OCI-LY7 (cell line): ENCODE data around the gene CMTR2. TPM values are rescaled to one million over a fixed set of nuclear protein-coding genes. Genes with fewer than 3 reads are reported as not detected.

Experiments used
- BruUV-seq: library from RNA; stranded (reverse); fragments of 400-500 nt; replicated peaks from 2 replicates; lab custom pipeline; 2021; lab: Mats Ljungman, UMichigan
- CTCF ChIA-PET: fragments of 300-600 bp; sonication (Branson Sonifier 250); formaldehyde crosslinking; loops from one replicate; lab custom pipeline; 2022; ENCODE audit warnings: antibody characterized with exemption; ENCODE audit not compliant: unreplicated experiment; lab: Charles Lee
- POLR2A ChIA-PET: fragments of 300-600 bp; sonication (Branson Sonifier 250); formaldehyde crosslinking; loops from one replicate; lab custom pipeline; 2022; ENCODE audit warnings: antibody characterized with exemption; lab: Charles Lee
- DNase-seq: peaks from one replicate; pipeline ENCODE4 v3.0.0-alpha.2; 2015; ENCODE audit warnings: low spot score
- H2AFZ ChIP-seq: fragments of 200-600 bp; sonication (generic), shearing (Covaris generic); 2 replicates; pipeline ENCODE4 v1.6.1; 2014; ENCODE audit warnings: mild to moderate bottlenecking, antibody characterized with exemption, low read length, moderate library complexity
- H3K27ac ChIP-seq: fragments of 200-600 bp; sonication (generic); 2 replicates; pipeline ENCODE4 v1.5.1; 2014; ENCODE audit warnings: mixed run types, low read depth, mild to moderate bottlenecking, moderate library complexity, low read length, inconsistent platforms; ENCODE audit not compliant: poor library complexity, severe bottlenecking
- H3K36me3 ChIP-seq: fragments of 200-600 bp; sonication (generic); 2 replicates; pipeline ENCODE4 v1.6.1; 2014; ENCODE audit warnings: mild to moderate bottlenecking, antibody characterized with exemption, low read length, moderate library complexity, mixed read lengths; ENCODE audit not compliant: insufficient read depth
- H3K4me1 ChIP-seq: fragments of 200-600 bp; sonication (generic); 2 replicates; pipeline ENCODE4 v1.5.1; 2014; ENCODE audit warnings: mild to moderate bottlenecking, low read length; ENCODE audit not compliant: insufficient read depth, poor library complexity, severe bottlenecking
- H3K4me2 ChIP-seq: fragments of 200-600 bp; sonication (generic); 2 replicates; pipeline ENCODE4 v1.6.1; 2014; ENCODE audit warnings: mild to moderate bottlenecking, low read length
- H3K4me3 ChIP-seq: fragments of 200-600 bp; sonication (generic); 2 replicates; pipeline ENCODE4 v1.5.1; 2014; ENCODE audit warnings: mild to moderate bottlenecking, low read depth, low read length; ENCODE audit not compliant: poor library complexity, severe bottlenecking
- H3K79me2 ChIP-seq: fragments of 200-600 bp; sonication (generic); 2 replicates; pipeline ENCODE4 v1.6.1; 2016; ENCODE audit warnings: low read depth, mild to moderate bottlenecking, low read length, moderate library complexity, mixed read lengths; ENCODE audit not compliant: insufficient read depth
- H3K9me2 ChIP-seq: fragments of 200-600 bp; sonication (generic); 2 replicates; pipeline ENCODE4 v1.6.1; 2016; ENCODE audit warnings: mild to moderate bottlenecking, low read length, mixed read lengths; ENCODE audit not compliant: insufficient read depth
- H3K9me3 ChIP-seq: fragments of 200-600 bp; sonication (generic); 2 replicates; pipeline ENCODE4 v1.6.1; 2014; ENCODE audit warnings: mild to moderate bottlenecking, mixed run types, low read length, mixed read lengths
- H4K20me1 ChIP-seq: fragments of 200-600 bp; sonication (generic); 2 replicates; pipeline ENCODE4 v1.6.1; 2014; ENCODE audit warnings: mild to moderate bottlenecking, antibody characterized with exemption, low read length, moderate library complexity, mixed read lengths; ENCODE audit not compliant: insufficient read depth
- EZH2phosphoT487 ChIP-seq: fragments of 200-600 bp; sonication (generic); IDR thresholded peaks from 2 replicates; pipeline ENCODE4 v1.6.1; 2018; ENCODE audit warnings: low read depth, borderline replicate concordance, mild to moderate bottlenecking, mixed run types, antibody characterized with exemption, low read length, moderate library complexity, mixed read lengths
- intact Hi-C: fragments of 100-400 bp; cut with micrococcal nuclease; formaldehyde crosslinking; loops from one replicate; pipeline ENCODE4 v1.10.0; 2022; ENCODE audit not compliant: unreplicated experiment
- total RNA-seq, 2 experiments: library from RNA; depleted of rRNA in 1 of 2; stranded (reverse); fragments of >200 nt in 1 of 2; shearing (Covaris generic) in 1 of 2; gene quantifications; 2 replicates each; pipeline ENCODE4 v1.2.3, GENCODE V29; 2014 to 2022
- TF ChIP-seq, protein P1 (sequence below): fragments of 200-600 bp; sonication (generic); conservative IDR thresholded peaks from 2 replicates; pipeline ENCODE4 v1.5.1; 2014; ENCODE audit warnings: mild to moderate bottlenecking, antibody characterized with exemption, low read length, moderate library complexity, mixed read lengths

Gene CMTR2
- total RNA-seq, 2 experiments from 2014 or later = 10.4 to 10.9 TPM

- H3K4me2 ChIP-seq = no peak overlapping the region
- H3K4me3 ChIP-seq = no peak overlapping the region
- H3K27ac ChIP-seq = no peak overlapping the region
- no peak for DNase-seq
- no peaks in the 10 kb centered on the region for H3K79me2 ChIP-seq
- CTCF ChIA-PET = no interaction called here
- H4K20me1 ChIP-seq = no peaks in the 10 kb centered on the region
- intact Hi-C loops = no loop called here
- BruUV-seq = no TSS peak
- H3K36me3 ChIP-seq = no peaks in the 10 kb centered on the region
- POLR2A ChIA-PET = no interaction called here
- H2AFZ ChIP-seq = no peak overlapping the region
- H3K9me3 ChIP-seq = no peaks in the 10 kb centered on the region
- H3K9me2 ChIP-seq = no peaks in the 10 kb centered on the region
- no peaks in the 10 kb centered on the region for H3K4me1 ChIP-seq
- no peak for TF ChIP-seq EZH2phosphoT487
- TF ChIP-seq, protein P1, sequence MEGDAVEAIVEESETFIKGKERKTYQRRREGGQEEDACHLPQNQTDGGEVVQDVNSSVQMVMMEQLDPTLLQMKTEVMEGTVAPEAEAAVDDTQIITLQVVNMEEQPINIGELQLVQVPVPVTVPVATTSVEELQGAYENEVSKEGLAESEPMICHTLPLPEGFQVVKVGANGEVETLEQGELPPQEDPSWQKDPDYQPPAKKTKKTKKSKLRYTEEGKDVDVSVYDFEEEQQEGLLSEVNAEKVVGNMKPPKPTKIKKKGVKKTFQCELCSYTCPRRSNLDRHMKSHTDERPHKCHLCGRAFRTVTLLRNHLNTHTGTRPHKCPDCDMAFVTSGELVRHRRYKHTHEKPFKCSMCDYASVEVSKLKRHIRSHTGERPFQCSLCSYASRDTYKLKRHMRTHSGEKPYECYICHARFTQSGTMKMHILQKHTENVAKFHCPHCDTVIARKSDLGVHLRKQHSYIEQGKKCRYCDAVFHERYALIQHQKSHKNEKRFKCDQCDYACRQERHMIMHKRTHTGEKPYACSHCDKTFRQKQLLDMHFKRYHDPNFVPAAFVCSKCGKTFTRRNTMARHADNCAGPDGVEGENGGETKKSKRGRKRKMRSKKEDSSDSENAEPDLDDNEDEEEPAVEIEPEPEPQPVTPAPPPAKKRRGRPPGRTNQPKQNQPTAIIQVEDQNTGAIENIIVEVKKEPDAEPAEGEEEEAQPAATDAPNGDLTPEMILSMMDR = no peak
These were observed 47.2 kb downstream of the CMTR2 start for GRCh38 chr16:71242036-71242435.

Other genes with a start within 250 kb of the CMTR2 start
- not detected in 2 replicates for gene HYDIN, start 58.7 kb downstream of the CMTR2 start, total RNA-seq (2014; rRNA removed; shearing (Covaris generic))
- 0.63 TPM in 1 of 2 replicates, not detected in the other for gene HYDIN, start 58.7 kb downstream of the CMTR2 start, total RNA-seq (2022)
- gene CALB2, start 69.3 kb upstream of the CMTR2 start, total RNA-seq (2014; rRNA removed; shearing (Covaris generic)) = not detected in 2 replicates
- gene CALB2, start 69.3 kb upstream of the CMTR2 start, total RNA-seq (2022) = not detected in 2 replicates
- not detected in 2 replicates for gene TLE7, start 152.7 kb upstream of the CMTR2 start, total RNA-seq (2014; rRNA removed; shearing (Covaris generic))
- not detected in 2 replicates for gene TLE7, start 152.7 kb upstream of the CMTR2 start, total RNA-seq (2022)
- gene ZNF23, start 172.8 kb upstream of the CMTR2 start, total RNA-seq (2014; rRNA removed; shearing (Covaris generic)) = 6.2 and 7.4 TPM in 2 replicates
- gene ZNF23, start 172.8 kb upstream of the CMTR2 start, total RNA-seq (2022) = 11.3 and 11.8 TPM in 2 replicates
- gene ZNF19, start 199.9 kb upstream of the CMTR2 start, total RNA-seq (2014; rRNA removed; shearing (Covaris generic)) = 3.5 and 3.7 TPM in 2 replicates
- 3.9 and 5.3 TPM in 2 replicates for gene ZNF19, start 199.9 kb upstream of the CMTR2 start, total RNA-seq (2022)
- gene CHST4, start 237.0 kb upstream of the CMTR2 start, total RNA-seq (2014; rRNA removed; shearing (Covaris generic)) = 4.5 and 6.6 TPM in 2 replicates
- gene CHST4, start 237.0 kb upstream of the CMTR2 start, total RNA-seq (2022) = 0.28 and 0.29 TPM in 2 replicates